CD4-positive, alpha-beta T cell treated with Interleukin-6 at 100 ng/mL for 8 hours (primary cell): Measurements from ENCODE around the gene COL4A2.
"Not testable (repeated sequence)": the region's sequence is repeated elsewhere in the genome, so short reads cannot be mapped to it uniquely, and the experiment has no call there.

Experiments
- DNase-seq: peaks from one replicate; pipeline ENCODE4 v3.0.0-alpha.2; 2020; ENCODE audit warnings: mixed read lengths, low spot score

Gene COL4A2

GRCh38 chr13:110475117-110475516 is 168.0 kb downstream of the COL4A2 start:
- no peak for DNase-seq

GRCh38 chr13:110475550-110476219 is 168.6 kb downstream of the COL4A2 start:
- DNase-seq, result no peak

GRCh38 chr13:110476220-110476617 is 169.1 kb downstream of the COL4A2 start:
- DNase-seq, result no peak

- no peak for DNase-seq
These were observed 170.7 kb downstream of the COL4A2 start for GRCh38 chr13:110477706-110478245.

GRCh38 chr13:110478405-110479214 is 171.5 kb downstream of the COL4A2 start:
- DNase-seq, result no peak

GRCh38 chr13:110479215-110479545 is 172.1 kb downstream of the COL4A2 start:
- DNase-seq, result no peak

GRCh38 chr13:110479648-110480047 is 172.6 kb downstream of the COL4A2 start:
- DNase-seq, result no peak

- no peak for DNase-seq
These were observed 173.1 kb downstream of the COL4A2 start for GRCh38 chr13:110480161-110480560.

- no peak for DNase-seq
These were observed 176.4 kb downstream of the COL4A2 start for GRCh38 chr13:110483386-110483968.

- DNase-seq, result no peak
These were observed 177.4 kb downstream of the COL4A2 start for GRCh38 chr13:110484290-110485048.

- DNase-seq, result no peak
These were observed 178.5 kb downstream of the COL4A2 start for GRCh38 chr13:110485604-110486003.

GRCh38 chr13:110486061-110486715 is 179.1 kb downstream of the COL4A2 start:
- DNase-seq, result no peak

GRCh38 chr13:110486880-110487279 is 179.8 kb downstream of the COL4A2 start:
- not testable (repeated sequence) for DNase-seq

GRCh38 chr13:110490009-110490770 is 183.1 kb downstream of the COL4A2 start:
- DNase-seq, result no peak

- no peak for DNase-seq
These were observed 185.0 kb downstream of the COL4A2 start for GRCh38 chr13:110491869-110492678.

GRCh38 chr13:110492679-110493593 is 185.9 kb downstream of the COL4A2 start:
- DNase-seq, result no peak

GRCh38 chr13:110493613-110494012 is 186.5 kb downstream of the COL4A2 start:
- no peak for DNase-seq

- no peak for DNase-seq
These were observed 188.3 kb downstream of the COL4A2 start for GRCh38 chr13:110495376-110495775.

GRCh38 chr13:110495881-110496280 is 188.8 kb downstream of the COL4A2 start:
- DNase-seq, result no peak
